ENCODE data around the gene PLK5.
A peak's percentile ranks its signal among the peaks of the same experiment; 100 is the strongest.
"Not testable (repeated sequence)": the region's sequence is repeated elsewhere in the genome, so short reads cannot be mapped to it uniquely, and the experiment has no call there.

Gene PLK5

DNA sequence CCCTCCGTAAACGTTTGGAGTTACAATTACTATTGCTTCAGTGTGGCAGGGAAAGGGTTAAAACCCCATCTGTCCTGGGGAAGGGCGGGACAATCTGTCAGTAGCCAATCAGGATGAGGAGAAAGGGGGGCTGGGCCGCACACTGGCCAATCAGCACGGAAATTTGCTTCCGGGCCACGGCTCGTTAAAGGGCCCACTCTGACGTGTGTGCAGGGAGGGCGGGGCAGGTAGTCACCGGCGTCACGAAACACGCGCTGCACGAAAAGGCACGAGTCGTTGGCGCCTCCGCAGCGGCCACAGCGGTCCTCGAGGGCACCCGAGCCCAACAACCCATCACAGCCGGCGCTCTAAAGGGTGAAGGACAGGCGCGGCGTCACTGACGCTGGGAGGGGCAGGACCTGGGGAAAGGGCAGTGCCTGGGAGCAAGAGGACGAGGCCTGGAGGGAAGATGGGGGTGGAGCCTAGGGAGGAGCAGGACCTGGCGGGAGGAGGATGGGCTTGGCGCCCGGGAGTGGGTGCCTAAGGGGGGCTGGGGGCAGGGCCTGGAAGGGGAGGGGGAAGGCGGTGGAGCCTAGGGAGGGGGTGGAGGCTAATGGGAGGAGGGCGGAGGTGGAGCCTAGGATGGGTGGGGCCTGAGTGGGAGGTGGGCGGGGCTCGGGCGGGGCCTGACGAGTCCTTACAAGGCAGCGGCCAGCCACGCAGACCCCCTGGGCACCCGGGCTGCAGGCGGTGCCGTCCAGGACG is 15.9 kb upstream of the PLK5 start:
- DNase-seq (ENCODE audit: low read depth) = peak; percentile 83

DNA sequence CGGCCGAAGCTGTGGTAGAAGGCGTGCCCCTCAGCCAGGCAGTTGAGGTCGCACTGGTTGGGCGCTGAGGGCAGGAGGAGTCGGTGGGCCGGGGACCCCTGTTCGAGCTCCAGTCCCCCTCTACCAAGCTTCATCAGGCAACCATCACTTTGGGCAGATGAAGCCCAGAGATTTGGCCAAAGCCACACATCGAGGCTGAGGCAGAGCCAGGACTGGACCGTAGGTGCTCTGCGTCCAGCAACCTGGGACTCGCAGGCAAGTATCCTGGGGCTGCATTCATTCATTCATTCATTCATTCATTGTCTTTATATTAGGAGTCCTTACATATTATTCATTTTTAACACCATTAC is 15.4 kb upstream of the PLK5 start:
- no peak for DNase-seq (ENCODE audit: low read depth)

DNA sequence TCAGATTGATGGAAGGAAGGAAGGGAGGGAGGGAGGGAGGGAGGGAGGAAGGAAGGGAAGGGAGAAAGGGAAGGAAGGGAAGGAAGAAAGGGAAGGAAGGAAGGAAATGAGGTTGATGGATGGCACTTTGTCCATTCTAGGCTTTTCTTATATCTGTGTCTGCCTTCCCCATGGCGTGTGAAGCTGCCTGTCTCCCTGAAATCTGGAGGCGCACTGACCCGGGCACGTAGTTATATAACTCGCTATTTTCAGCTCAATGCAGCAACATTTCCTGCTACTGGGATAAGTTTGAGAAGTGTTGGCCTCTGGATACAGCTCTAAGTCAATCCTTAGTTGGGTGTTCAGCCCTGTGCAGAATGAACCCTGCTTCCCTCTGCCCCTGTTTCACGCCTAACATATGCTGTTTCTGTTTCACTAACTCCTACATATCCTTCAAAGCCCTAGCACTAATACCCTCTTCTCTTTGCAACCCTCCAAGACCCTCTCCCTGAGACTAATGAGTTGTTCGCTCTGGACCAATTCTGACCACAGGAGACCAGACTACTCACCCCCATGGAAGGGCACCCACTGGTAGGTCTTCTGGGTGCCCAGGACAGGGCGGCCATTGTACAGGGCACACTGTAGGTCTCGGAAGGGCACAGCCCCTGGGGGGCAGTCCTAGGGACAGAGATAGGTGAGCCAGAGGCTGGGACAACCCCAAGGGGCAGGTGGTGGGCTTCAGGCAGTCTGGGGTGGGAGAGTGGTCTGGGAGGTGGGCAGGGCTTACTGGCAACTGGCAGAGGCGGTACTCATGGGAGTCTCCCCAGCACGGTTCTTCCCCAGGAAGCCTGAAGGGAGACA is 14.1 kb upstream of the PLK5 start:
- no peak for DNase-seq (ENCODE audit: low read depth)

DNA sequence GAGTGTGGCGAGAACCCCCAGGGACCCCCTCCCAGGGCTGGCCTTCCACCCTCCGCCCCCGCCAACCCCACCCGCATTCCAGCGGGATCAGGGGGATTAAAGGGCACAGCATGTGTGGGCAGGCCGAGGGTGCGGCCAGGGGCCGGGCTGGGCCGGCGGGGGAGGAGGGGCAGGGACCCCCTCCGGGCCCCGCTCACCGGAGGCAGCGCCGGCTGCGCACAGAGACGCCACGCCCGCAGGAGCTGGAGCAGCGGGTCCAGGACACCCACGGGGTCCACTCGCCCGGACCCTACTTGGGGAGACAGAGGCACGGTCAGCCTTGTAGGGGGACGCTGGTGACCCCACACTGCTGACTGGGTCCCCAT is 13.5 kb upstream of the PLK5 start:
- DNase-seq (ENCODE audit: low read depth) = no peak

DNA sequence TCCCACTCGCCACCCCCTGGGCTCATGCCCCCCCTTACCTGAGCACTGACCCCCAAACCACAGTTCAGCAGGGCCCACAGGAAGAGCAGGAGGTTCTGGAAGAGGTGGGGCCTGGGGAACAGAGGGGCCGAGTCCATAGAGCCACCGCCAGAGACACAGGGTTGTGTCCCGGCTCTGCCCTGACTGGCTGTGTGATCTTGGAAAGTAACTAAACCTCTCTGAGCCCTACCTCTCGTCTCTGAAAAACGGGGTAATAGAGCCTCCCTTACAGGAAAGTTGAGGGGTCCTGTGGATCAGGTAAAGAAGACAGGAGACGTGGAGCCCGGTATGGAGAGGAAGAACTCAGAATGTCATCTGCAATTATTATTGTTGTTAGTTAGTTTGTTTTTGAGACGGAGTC is 13.1 kb upstream of the PLK5 start:
- DNase-seq (ENCODE audit: low read depth) = no peak

DNA sequence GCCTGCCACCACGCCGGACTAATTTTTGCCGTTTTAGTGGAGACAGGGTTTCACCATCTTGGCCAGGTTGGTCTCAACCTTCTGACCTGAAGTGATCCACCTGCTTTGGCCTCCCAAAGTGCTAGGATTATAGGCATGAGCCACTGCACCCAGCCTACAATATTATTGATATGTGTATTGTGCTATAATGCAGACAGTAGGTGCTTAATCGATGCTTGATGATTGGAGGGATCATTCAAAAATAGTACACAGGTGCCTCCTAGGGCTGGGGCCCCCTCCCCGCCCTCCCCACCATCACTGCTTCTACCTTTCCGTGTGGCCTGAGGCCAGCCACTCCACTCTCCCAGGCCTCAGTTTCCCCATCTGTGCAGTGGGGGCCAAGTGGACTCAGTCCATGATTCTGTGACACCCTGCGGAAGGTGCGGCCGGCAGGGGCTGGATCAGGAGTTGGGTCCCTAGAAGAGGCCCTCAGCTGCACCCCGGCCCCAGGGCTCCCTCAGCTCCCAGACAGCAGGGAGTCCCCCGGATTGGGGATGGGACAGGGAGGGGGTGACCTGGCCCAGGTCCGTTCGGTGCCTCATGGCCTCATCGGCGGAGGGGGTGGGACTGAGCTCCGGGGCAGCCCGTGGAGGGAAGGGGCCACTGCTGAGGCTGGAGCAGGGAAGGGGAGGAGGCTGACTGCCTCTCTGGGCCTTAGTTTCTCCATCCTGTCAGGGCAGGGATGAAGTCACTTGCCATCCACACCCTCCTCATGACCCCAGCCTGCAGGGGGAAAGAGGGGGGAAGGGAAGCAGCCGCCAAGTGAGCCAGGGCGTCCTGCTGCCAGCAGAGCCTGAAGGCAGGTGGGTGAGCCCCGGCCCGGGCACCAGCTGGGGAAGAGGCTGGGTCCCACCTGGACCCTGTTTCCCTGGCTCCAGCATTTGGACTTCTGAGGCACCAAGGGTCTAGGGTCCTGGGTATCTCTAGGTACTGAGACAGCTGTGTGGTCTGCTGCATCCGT is 12.3 kb upstream of the PLK5 start:
- no peak for DNase-seq (ENCODE audit: low read depth)

DNA sequence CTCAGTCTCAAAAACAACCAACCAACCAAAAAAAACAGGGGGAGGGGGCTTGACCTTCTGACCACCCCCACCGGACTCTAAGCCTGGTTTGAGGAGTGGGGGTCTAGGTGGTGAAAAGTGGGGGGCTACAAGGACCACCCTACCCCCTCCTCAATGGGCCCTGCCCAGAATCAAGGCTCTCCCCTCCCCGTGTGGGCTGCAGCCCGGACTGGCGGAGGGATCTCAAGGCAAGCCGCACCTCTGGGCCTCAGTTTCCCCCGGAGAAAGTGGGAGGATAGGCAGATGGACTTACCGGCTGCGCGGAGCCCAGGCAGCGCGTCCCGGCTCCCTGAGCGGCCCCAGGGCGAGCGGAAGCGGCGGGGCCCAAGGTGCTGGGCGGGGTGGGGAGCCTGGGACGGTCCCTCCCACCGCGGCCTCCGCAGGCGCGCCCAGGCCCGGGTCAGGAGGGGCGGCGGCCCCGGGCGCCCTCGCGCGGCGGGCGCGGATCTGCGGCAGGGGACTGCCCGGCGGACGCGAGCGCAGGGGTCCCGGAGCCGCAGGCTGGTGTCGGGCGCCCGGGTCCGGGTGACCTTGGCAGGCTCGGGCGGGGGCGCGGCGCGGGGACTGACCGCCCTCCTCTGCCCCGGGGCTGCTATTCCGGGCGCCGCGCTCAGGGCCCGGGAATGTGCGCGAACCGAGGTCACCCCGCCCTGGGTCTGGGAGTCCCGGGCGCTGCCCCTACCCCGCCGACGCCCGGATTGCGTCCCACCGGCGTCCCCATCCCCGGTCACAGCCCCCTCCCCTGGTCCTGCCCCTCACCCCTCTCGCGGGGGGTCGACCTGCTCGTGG is 11.0 kb upstream of the PLK5 start, which contains the start of gene ADAMTSL5:
Gene ADAMTSL5 (minus strand): TSS at position 349 of the 828 bp plus-strand sequence. CDS start 2,076 bp downstream, outside the sequence.
- peak; percentile 22 for DNase-seq (ENCODE audit: low read depth)

DNA sequence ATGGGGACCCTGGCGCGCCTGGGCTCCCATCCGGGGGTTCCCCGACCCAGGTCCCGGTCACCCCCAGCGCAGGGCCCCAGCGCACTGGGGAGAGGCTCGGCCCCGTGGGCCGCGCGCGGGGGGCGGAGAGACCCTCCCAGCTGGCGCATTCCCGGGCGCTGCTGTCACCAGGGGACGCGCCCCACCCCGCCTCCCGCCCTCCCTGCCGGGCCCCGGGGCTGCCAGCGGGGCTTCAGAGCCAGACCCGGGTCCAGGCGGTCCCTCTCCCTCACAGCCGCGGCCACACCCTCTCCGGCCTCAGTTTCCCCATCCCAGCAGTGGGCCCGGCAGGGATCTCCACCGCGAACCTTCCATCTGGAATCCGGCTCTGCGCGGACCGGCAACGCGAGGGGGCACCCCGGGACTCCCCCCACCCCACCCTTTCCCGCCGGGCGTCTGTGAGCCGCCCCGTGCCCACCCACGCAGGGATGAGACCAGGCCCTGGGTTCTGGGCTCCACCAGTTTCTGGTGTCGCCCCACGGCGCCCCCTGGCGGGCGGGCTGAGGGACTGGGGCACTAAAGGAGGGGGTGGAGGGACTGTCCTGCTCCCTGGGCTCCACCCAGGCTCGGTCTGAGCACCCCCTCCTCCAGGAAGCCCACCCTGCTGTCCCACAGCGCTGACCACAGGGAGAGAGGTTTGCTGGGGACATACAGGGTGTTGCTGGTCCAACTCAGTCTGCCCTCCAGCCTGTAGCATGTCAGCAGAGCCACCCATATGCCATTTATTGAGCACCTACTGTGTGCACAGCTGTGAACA is 10.2 kb upstream of the PLK5 start:
- DNase-seq (ENCODE audit: low read depth) = peak; percentile 29

DNA sequence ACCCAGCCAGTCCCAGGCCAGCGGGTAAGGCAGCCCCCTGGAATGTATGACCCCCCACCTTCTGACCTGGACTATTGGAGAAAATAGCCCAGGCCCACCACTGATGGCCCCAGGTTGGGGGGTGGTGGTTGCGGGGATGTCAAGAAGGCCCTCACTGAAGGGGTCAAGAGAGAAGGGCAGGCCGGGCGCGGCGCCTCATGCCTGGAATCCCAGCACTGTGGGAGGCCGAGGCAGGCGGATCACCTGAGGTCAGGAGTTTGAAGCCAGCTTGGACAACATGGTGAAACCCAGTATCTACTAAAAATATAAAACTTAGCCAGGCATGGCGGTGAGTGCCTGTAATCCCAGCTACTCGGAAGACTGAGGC is 9.6 kb upstream of the PLK5 start:
- no peak for DNase-seq (ENCODE audit: low read depth)

DNA sequence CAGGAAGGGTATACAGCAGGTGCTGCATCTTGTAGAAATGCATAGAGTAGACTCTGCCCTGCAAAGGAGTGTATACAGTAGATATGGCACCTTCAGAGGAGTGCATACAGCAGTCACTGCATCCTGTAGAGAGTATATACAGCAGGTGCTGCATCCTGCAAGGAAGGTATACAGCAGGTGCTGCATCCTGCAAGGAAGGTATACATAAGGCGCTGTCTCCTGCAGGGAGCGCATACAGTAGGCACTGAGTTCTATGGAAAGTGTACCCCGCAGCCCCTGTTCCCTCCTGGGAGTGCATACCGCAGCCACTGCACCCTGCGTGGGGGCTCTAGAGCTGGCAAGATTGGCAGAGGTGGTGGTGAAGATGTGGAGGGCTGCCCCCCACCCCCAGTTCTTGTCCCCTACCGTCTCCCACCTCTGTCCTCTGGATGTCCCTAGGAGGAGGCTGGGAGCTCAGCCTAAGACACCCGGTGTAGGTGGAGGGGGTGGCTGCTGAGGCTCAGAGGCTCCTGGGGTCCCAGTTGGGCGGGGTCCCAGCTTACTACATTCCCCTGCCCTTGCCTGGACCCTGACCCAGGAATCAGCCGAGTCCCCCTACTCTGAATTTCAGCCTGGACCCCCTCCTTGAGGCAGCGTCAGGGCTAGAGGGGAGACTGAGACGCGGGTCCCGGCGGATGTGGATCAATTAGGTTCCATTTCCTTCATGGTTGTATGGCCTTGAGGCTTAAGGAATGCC is 8.7 kb upstream of the PLK5 start:
- DNase-seq (ENCODE audit: low read depth) = no peak

DNA sequence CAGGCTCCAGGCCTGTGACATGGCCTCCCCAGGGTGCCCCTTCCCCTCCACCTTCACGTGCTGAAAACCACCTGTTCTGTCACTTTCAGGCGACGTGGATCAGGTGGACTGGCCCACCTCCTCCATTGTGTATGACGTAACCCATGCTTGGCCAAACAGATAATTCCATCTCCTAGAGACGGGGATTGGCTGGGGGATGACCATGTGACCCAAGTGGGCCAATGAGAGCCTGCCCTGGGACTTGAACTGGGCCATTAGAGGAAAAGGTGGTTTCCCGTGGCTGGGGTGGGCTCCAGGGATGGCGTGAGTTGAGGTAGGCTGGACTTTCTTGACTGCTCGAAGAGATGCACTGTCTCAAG is 7.5 kb upstream of the PLK5 start:
- DNase-seq (ENCODE audit: low read depth) = no peak

DNA sequence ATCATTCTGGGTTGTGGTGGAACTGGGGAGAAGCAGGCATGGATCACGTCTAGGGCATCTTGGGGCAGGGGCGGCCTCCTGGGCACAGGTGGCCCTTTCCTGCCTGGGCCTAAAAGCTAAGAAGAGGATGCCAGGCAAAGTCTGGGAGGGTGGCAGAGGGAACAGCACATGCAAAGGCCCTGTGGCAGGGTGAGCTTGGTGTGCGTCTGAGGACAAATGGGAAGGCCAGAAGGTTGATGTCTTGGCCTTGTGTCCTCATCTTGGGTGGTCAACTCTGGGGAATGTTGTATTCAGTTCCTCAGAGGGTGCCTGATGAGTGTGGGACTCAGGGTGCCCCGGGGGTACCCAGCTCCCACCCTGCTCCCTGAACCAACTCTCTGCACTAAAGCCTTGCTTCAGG is 5.4 kb upstream of the PLK5 start:
- no peak for DNase-seq (ENCODE audit: low read depth)

DNA sequence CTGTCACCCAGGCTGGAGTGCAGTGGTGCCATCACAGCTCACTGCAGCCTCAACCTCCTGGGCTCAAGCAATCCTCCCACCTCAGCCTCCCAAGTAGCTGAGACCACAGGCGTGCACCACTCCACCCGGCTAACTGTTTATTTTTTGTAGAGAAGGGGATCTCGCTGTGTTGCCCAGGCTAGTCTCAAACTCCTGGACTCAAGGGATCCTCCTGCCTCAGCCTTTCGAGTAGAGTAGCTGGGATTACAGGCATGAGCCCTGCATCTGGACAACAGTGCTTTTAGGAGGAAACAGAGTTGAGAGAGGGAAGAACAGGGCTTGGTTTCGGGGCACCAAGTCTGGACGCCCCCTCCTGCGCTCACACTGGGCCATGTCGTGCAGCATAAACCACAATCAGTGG is 4.1 kb upstream of the PLK5 start:
- DNase-seq (ENCODE audit: low read depth) = not testable (repeated sequence)

DNA sequence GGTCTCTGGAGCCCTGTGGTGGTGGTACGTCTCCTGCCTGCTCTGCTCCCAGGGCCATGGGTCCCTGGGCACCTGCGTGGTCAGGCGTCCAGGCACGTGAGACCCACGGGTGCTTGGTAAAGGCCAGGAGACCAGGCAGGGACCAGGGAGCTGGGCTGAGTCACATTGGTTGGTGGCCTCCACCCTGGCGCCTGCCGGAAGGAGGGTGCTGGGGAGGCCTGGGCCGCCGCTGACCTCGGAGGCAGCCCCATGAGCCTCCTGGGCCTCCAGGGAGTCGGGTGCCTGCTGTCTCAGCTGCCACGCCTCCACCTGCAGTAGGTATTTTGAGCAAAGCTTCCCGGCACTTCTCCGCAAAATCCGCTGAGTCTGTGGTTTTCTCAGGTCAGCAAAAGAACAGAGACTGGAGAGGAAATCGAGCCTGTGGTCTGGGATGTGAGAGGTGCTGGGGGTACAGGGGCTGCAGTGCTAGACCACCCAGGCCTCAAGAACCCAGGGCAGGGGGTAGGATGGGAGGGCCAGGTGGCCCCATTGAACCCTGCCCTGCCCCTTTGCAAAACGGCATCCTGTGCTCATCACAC is 3.6 kb upstream of the PLK5 start:
- no peak for DNase-seq (ENCODE audit: low read depth)

DNA sequence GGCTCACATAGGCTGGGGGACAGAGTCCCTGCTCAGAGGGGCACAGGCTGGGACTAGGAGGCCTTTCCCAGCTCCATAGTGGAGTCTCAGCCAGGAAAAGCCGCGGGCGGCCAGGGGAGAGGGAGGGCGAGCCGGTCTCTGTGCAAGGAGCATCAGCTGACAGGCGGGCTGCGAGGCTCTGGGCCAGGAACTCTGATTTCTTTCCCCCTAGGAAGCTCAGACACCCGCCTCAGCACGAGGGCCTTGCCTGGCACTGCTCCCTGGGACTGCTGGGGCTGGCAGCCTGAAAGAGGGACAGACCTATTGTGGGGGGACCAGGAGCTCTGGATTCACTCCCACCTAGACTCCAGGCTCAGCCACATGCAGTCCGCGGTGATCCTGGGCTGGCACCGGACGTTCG is 2.2 kb upstream of the PLK5 start:
- no peak for DNase-seq (ENCODE audit: low read depth)

DNA sequence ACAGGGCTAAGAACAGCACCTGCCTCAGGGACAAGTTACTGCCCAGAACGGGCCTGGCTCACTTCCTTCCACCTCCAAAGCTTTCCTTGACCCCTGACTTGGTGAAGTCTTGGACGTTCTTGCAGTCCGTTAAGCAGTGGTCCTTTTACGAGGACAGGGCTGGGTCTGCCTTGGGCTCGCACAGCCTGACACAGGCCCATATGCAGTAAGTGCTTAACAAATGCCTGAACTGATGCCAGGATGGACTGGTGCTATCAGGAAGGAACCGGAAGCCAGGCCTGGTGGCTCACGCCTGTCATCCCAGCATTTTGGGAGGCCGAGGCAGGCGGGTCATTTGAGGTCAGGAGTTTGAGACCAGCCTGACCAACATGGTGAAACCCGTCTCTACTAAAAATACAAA is 1.8 kb upstream of the PLK5 start:
- no peak for DNase-seq (ENCODE audit: low read depth)

DNA sequence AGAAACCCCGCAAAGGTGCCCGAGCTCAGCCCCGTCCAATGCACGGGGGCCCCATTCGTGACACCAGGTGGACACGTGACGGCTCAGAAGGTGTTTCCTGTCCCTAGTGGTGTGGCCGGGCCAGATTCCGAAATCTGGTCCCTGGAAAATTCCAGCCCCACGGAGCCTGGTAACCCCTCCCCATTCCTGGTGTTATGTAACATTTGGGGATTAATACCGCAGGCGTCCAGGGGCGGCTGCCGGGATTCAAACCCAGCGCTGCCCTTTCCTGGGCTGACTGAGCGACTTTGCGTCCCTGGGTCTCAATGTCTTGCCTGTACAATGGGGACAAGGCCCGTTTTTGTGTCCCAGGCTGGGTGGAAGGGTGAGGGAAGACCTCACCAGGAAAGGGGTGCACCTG is 1.0 kb upstream of the PLK5 start:
- no peak for DNase-seq (ENCODE audit: low read depth)

DNA sequence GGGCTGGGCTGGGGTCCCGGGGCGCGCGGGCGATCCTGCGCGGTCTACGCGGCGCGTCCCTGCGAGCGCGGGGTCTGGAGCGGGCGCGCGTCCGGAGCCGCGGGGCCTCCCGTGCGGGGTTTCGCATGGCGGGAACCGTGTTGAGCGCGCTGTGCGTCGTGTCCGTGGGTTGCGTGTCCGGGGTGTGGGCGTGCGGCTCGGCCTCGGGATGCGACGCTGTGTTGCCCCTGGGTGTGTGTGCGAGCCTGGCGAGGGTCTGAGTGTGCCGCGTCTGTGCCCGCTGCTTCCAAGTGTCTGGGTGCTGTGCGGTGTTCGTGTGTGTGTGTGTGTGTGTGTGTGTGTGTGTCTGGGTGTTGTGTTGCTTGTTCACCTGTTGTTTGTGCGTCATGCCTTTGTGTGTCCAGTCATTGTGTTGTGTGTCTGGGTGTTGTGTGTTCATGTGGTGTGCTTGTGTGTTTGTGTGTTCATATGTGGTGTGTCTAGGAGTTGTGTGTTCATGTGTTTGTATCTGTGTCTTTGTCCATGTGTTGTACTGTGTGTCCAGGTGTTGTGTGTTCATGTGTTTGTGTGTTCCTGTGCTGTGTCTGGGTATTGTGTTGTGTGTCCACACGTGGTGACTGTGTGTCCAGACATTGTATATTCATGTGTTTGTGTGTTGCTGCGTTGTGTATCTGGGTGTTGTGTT is 552 bp downstream of the PLK5 start:
- DNase-seq (ENCODE audit: low read depth) = no peak

DNA sequence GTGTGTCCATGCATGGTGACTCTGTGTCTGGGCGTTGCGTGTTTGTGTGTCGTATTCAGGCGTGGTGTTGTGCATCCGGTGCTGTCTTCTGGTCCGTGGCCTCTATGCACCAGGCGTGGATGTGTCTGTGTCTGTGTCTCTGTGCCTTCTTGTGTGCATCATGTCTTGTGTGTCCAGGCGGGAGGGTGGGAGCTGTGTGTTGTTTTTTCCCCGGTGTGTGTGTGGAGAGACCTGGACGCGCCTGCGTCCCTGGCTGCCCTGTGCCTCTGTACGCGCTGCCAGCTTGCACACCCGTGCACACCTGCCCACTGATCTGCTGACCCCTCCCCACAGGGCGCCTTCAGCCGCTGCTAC is 1.1 kb downstream of the PLK5 start:
- no peak for DNase-seq (ENCODE audit: low read depth)
